Thymus (tissue), 11 donors: ENCODE data around the gene PITPNM3. TPM values are rescaled to one million over a fixed set of nuclear protein-coding genes. Genes with fewer than 3 reads are reported as not detected.

ENCODE experiments used
- DNase-seq, 9 donors: peaks; one replicate each; pipeline ENCODE4 v3.0.0-alpha.2; 2013; ENCODE audit warnings: low spot score in 9 of 9, low read depth in 6 of 9, missing footprints in 1 of 9
- H3K27ac ChIP-seq, 2 donors: one replicate each; pipeline ENCODE4 v1.5.1; 2013; ENCODE audit warnings: control low read depth in 1 of 2, low read depth in 1 of 2, low read length in 1 of 2, mild to moderate bottlenecking in 1 of 2, moderate library complexity in 1 of 2
- H3K27me3 ChIP-seq, 2 donors: one replicate each; pipeline ENCODE4 v1.5.1; 2013; ENCODE audit warnings: low read length in 1 of 2; ENCODE audit not compliant: control insufficient read depth in 2 of 2, insufficient read depth in 1 of 2
- H3K36me3 ChIP-seq, 2 donors: one replicate each; pipeline ENCODE4 v1.5.1; 2013; ENCODE audit warnings: low read length in 1 of 2, mild to moderate bottlenecking in 1 of 2, moderate library complexity in 1 of 2; ENCODE audit not compliant: control insufficient read depth in 2 of 2, insufficient read depth in 2 of 2
- H3K4me1 ChIP-seq, 2 donors: one replicate each; pipeline ENCODE4 v1.5.1; 2013; ENCODE audit warnings: low read length in 2 of 2; ENCODE audit not compliant: control insufficient read depth in 2 of 2, insufficient read depth in 2 of 2
- H3K4me3 ChIP-seq, 2 donors: one replicate each; pipeline ENCODE4 v1.5.1; 2013; ENCODE audit warnings: low read length in 2 of 2, control low read depth in 1 of 2, mild to moderate bottlenecking in 1 of 2
- H3K9me3 ChIP-seq, 2 donors: one replicate each; pipeline ENCODE4 v1.5.1; 2013; ENCODE audit warnings: low read length in 1 of 2, mild to moderate bottlenecking in 1 of 2; ENCODE audit not compliant: control insufficient read depth in 2 of 2, insufficient read depth in 1 of 2
- WGBS: extraction: QIAGEN DNeasy Blood & Tissue Kit; methylation state at CpG from one replicate; pipeline ENCODE4 v1.1.7; 2013; 5-methylcytosine and 5-hydroxymethylcytosine counted together
- polyA plus RNA-seq: library from polyadenylated mRNA; stranded (reverse); fragments of 200-250 nt; gene quantifications from one replicate; pipeline ENCODE4 v1.2.3, GENCODE V29; 2013
- total RNA-seq: library from RNA; stranded (reverse); fragments of 120-200 nt; gene quantifications from one replicate; pipeline ENCODE4 v1.2.4, GENCODE V29; 2013
- donor health status: healthy.

Gene PITPNM3
- total and polyA plus RNA-seq, 2 donors, result 0.33 to 0.52 TPM

DNA sequence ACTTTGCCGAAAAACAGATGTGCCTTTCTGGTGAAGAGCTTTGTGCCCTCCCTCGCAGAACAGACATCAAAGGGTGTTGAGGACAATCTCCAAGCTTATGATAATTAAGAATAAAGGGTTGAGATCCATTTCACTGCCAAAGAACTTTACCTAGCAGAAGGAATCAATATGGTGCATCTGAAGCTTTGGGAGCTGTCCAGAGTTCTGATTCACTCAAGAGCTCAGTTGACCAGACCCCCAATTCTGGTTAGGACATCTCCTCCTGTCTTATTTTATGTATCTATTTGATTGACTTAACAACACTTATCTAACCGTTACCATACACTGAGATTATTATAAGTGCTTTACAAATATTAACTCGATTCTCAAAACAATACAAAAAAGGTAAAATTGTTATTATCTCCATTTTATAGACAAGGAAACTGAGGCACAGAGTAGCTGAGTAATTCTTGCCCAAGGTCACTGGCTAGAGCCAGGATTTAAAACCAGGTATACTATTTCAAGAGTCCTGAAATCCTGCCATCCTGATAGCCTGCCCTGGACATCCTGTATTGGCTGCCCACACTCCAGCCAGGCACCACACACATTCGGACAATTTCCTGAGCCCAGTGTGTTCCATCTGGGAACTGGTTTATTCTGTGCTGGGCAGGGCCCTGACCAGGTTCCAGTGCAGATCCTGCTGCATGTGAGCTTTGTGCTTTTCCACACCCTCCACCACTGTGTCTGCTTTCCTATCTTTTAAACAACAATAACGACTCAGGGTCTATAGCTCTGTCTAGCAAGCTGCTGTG lies 29.8 kb downstream of the PITPNM3 start:
- Histone ChIP-seq H3K27ac (no peak overlapping the region), H3K36me3 (no peaks in the 10 kb centered on the region), H3K9me3 (no peaks in the 10 kb centered on the region), H3K27me3 (no peaks in the 10 kb centered on the region), H3K4me3 (no peak overlapping the region), H3K4me1 (no peaks in the 10 kb centered on the region)
- WGBS, result 95% methylated on average over 6 of the region's 6 CpGs
- peak in 2 of 9 donors; percentile 1 to 31 for DNase-seq

GRCh38 chr17:6525731-6526130 lies 30.6 kb downstream of the PITPNM3 start:
- no peaks in the 10 kb centered on the region for H3K36me3 ChIP-seq
- WGBS, result 95% methylated on average over 2 of the region's 2 CpGs
- H3K9me3 ChIP-seq, result no peaks in the 10 kb centered on the region
- H3K27ac ChIP-seq, result no peak overlapping the region
- H3K4me1 ChIP-seq, result no peaks in the 10 kb centered on the region
- no peaks in the 10 kb centered on the region for H3K27me3 ChIP-seq
- no peak overlapping the region for H3K4me3 ChIP-seq
- no peak for DNase-seq

GRCh38 chr17:6525141-6525540 lies 31.2 kb downstream of the PITPNM3 start:
- 93% methylated on average over 4 of the region's 4 CpGs for WGBS
- DNase-seq, result no peak

GRCh38 chr17:6524520-6524919 lies 31.8 kb downstream of the PITPNM3 start:
- Histone ChIP-seq H3K36me3 (no peaks in the 10 kb centered on the region), H3K4me1 (no peaks in the 10 kb centered on the region), H3K4me3 (no peak overlapping the region), H3K9me3 (no peaks in the 10 kb centered on the region), H3K27ac (no peak overlapping the region), H3K27me3 (no peaks in the 10 kb centered on the region)
- 96% methylated on average over 4 of the region's 4 CpGs for WGBS
- no peak for DNase-seq

More at GRCh38 chr17:6525141-6525540, 31.2 kb downstream of the PITPNM3 start:
- Histone ChIP-seq H3K4me3 (no peak overlapping the region), H3K4me1 (no peaks in the 10 kb centered on the region), H3K9me3 (no peaks in the 10 kb centered on the region), H3K27me3 (no peaks in the 10 kb centered on the region), H3K27ac (no peak overlapping the region), H3K36me3 (no peaks in the 10 kb centered on the region)

DNA sequence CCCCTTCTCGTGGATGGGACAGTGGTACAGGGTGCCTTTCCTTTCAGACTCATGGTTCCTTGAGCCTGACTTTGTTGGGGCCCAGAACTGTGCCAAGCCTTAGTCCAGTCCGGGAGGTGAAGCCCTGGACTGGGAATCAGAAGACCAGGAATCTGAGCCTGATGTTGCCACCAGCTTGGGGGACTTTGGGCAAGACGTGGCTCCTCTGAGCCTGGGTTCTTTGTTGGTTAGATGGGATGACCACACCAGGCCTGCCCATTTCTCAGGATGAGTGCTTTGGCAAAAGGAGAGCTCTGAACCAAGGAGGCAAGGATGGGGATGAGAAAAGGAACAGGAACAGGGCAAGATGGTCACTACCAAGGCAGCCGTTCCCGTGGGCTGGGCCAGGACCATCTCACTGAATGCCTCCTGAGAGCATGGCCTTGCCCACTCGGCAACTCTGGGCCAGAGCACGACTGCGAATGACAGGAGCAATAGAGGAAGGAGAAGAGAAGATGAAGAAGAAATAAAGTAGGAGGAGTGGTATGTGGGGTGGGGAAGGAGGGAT lies 32.5 kb downstream of the PITPNM3 start:
- Histone ChIP-seq H3K36me3 (no peaks in the 10 kb centered on the region), H3K27me3 (no peaks in the 10 kb centered on the region), H3K4me1 (no peaks in the 10 kb centered on the region), H3K9me3 (no peaks in the 10 kb centered on the region), H3K27ac (no peak overlapping the region), H3K4me3 (no peak overlapping the region)
- DNase-seq, result no peak
- WGBS, result 92% methylated on average over 8 of the region's 8 CpGs

DNA sequence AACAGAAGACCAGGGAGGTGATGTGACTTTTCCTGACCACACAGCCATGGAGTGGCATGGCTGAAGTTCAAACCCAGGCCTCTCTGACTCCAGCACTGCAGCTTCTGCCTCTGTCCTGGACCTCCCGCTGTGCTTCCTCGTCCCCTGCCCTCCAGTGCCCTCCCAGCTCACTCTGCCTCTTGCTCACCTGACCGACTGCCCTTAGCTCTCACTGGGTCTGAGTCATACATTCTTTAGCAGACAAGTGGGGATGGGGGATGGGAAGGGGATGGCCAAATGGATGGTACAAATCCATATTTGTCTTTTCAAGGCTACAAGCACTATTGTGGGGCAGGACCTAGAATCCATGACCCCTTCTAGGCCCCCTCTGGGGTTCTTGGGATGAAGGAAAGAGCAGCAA lies 33.0 kb downstream of the PITPNM3 start:
- Histone ChIP-seq H3K27ac (no peak overlapping the region), H3K4me3 (no peak overlapping the region), H3K36me3 (no peaks in the 10 kb centered on the region), H3K9me3 (no peaks in the 10 kb centered on the region), H3K4me1 (no peaks in the 10 kb centered on the region), H3K27me3 (no peaks in the 10 kb centered on the region)
- DNase-seq, result no peak
- WGBS, result 95% methylated on average over 3 of the region's 3 CpGs

- Histone ChIP-seq H3K9me3 (no peaks in the 10 kb centered on the region), H3K36me3 (no peaks in the 10 kb centered on the region), H3K4me1 (no peaks in the 10 kb centered on the region), H3K27ac (no peak overlapping the region), H3K27me3 (no peaks in the 10 kb centered on the region), H3K4me3 (no peak overlapping the region)
- WGBS, result 98% methylated on average over 5 of the region's 5 CpGs
- DNase-seq, result no peak
Measured at GRCh38 chr17:6521586-6521985, 34.8 kb downstream of the PITPNM3 start.

DNA sequence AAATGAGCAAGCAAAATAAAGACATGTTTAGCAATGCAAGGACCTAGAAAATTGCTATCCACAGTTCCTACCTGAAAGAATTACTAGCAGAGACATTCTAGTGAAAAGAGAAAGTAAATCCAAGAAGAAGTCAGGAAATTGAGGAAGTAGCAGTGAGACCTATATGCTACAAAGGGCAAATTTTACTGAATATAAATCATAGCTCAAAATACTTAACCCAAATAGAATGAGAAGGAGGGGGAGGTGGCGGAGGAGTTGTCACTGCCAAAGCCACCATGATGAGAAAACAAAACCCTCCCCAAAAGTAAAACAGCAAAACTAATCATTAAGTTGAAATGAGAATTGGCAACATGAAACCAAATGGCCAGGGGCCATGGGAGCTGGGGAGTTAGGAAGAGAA lies 39.3 kb downstream of the PITPNM3 start:
- Histone ChIP-seq H3K27ac (no peak overlapping the region), H3K4me3 (no peak overlapping the region), H3K9me3 (no peaks in the 10 kb centered on the region), H3K36me3 (no peaks in the 10 kb centered on the region), H3K27me3 (no peaks in the 10 kb centered on the region), H3K4me1 (no peaks in the 10 kb centered on the region)
- DNase-seq, result no peak
- 51% methylated on average over 1 of the region's 1 CpG for WGBS

GRCh38 chr17:6514371-6514770 lies 42.0 kb downstream of the PITPNM3 start:
- H3K36me3 ChIP-seq, result no peaks in the 10 kb centered on the region
- H3K9me3 ChIP-seq, result no peaks in the 10 kb centered on the region
- no peak for DNase-seq
- no peak overlapping the region for H3K27ac ChIP-seq
- WGBS, result 92% methylated on average over 3 of the region's 3 CpGs
- H3K27me3 ChIP-seq, result peaks cover 0 to 2% of the 10 kb centered on the region in 2 donors
- H3K4me1 ChIP-seq, result no peaks in the 10 kb centered on the region
- H3K4me3 ChIP-seq, result no peak overlapping the region
